ENCODE data around the gene ITGB4. TPM values are rescaled to one million over a fixed set of nuclear protein-coding genes. Genes with fewer than 3 reads are reported as not detected.
A peak's percentile ranks its signal among the peaks of the same experiment; 100 is the strongest.

Gene ITGB4
- total and polyA plus RNA-seq, 2 of the 13 experiments (the other 11 are each of a cell fraction or from before 2014, with no cell fraction given) = 6.9 to 14.5 TPM

- TF ChIP-seq PREB (CRISPR knock-in tag; IDR thresholded peaks at IDR 0.05) = no peak; the same call in 1 of the 2 replicates
- no peak; the same call in 1 of the 2 replicates for TF ChIP-seq TOE1 (CRISPR knock-in tag; IDR thresholded peaks at IDR 0.05)
- no peak for TF ChIP-seq ZKSCAN5 (CRISPR knock-in tag; IDR thresholded peaks at IDR 0.05)
- no peak for TF ChIP-seq TBL1XR1 (IDR thresholded peaks at IDR 0.05; ENCODE audit: borderline replicate concordance, low read length, partially characterized antibody)
- no peak for TF ChIP-seq MNT (IDR thresholded peaks at IDR 0.05)
- peak; percentile 85 for TF ChIP-seq RBFOX2 (IDR thresholded peaks at IDR 0.05; ENCODE audit: low read depth, low read length)
- TF ChIP-seq KDM1A (CRISPR knock-in tag; IDR thresholded peaks at IDR 0.05) = peak; percentile 18; the same call in 1 of the 2 replicates
- TF ChIP-seq KMT2A (CRISPR knock-in tag; IDR thresholded peaks at IDR 0.05) = peak; percentile 29; the same call in 1 of the 2 replicates
- TF ChIP-seq ZNF737 (CRISPR knock-in tag; IDR thresholded peaks at IDR 0.05; ENCODE audit: borderline replicate concordance) = no peak
- TF ChIP-seq ATF3 (CRISPR knock-in tag; IDR thresholded peaks at IDR 0.05) = peak; percentile 12; the same call in 1 of the 2 replicates
- TF ChIP-seq RBAK (CRISPR knock-in tag; IDR thresholded peaks at IDR 0.05) = no peak
- peak; percentile 36; the same call in 1 of the 2 replicates for TF ChIP-seq KLF12 (CRISPR knock-in tag; IDR thresholded peaks at IDR 0.05; ENCODE audit: borderline replicate concordance)
- peak; percentile 94; the same call in 1 of the 2 replicates for TF ChIP-seq ZNF850 (CRISPR knock-in tag; conservative IDR thresholded peaks at IDR 0.05)
- TF ChIP-seq ZNF10 (CRISPR knock-in tag; IDR thresholded peaks at IDR 0.05; ENCODE audit: borderline replicate concordance, low read depth) = no peak
- no peak for TF ChIP-seq DBP (CRISPR knock-in tag; IDR thresholded peaks at IDR 0.05; ENCODE audit: not compliant biosample characterization)
- peak; percentile 40; the same call in 1 of the 2 replicates for TF ChIP-seq KMT2B (CRISPR knock-in tag; IDR thresholded peaks at IDR 0.05)
- peak; percentile 73; the same call in 1 of the 2 replicates for TF ChIP-seq ZBTB43 (CRISPR knock-in tag; conservative IDR thresholded peaks at IDR 0.05)
- peak; percentile 3 for TF ChIP-seq ZNF891 (CRISPR knock-in tag; IDR thresholded peaks at IDR 0.05)
- no peak for TF ChIP-seq MTF2 (CRISPR knock-in tag; IDR thresholded peaks at IDR 0.05; ENCODE audit: borderline replicate concordance)
- peak; percentile 11 for TF ChIP-seq CBX1 (IDR thresholded peaks at IDR 0.05; ENCODE audit: low read depth)
- no peak for TF ChIP-seq MIER3 (CRISPR knock-in tag; IDR thresholded peaks at IDR 0.05; ENCODE audit: borderline replicate concordance)
- TF ChIP-seq DR1 (CRISPR knock-in tag; IDR thresholded peaks at IDR 0.05) = no peak; the same call in 1 of the 2 replicates
- no peak for TF ChIP-seq SETDB1 (CRISPR knock-in tag; IDR thresholded peaks at IDR 0.05; ENCODE audit: borderline replicate concordance)
- TF ChIP-seq ZMYM4 (CRISPR knock-in tag; IDR thresholded peaks at IDR 0.05) = peak; percentile 76
- TF ChIP-seq ZEB1 (IDR thresholded peaks at IDR 0.05; ENCODE audit: insufficient replicate concordance, low read depth) = no peak
- TF ChIP-seq ZNF343 (CRISPR knock-in tag; IDR thresholded peaks at IDR 0.05) = peak; percentile 18; the same call in 1 of the 2 replicates
Measured at GRCh38 chr17:75753514-75754377, 32.5 kb downstream of the ITGB4 start (continued).
